Activated naive CD8-positive, alpha-beta T cell (primary cell): Measurements from ENCODE around the gene CXCR6.
A peak's percentile ranks its signal among the peaks of the same experiment; 100 is the strongest.

Experiments used
- H3K27ac Mint-ChIP-seq: one replicate; pipeline ENCODE4 v1.8.0; 2021; ENCODE audit warnings: mixed read lengths
- H3K27me3 Mint-ChIP-seq: one replicate; pipeline ENCODE4 v1.8.0; 2021; ENCODE audit warnings: mixed read lengths
- H3K36me3 Mint-ChIP-seq: one replicate; pipeline ENCODE4 v1.8.0; 2021; ENCODE audit warnings: mixed read lengths
- H3K4me1 Mint-ChIP-seq: one replicate; pipeline ENCODE4 v1.8.0; 2021; ENCODE audit warnings: low read depth, mixed read lengths
- H3K4me3 Mint-ChIP-seq: one replicate; pipeline ENCODE4 v1.8.0; 2021; ENCODE audit warnings: mild to moderate bottlenecking, mixed read lengths
- H3K9me3 Mint-ChIP-seq: one replicate; pipeline ENCODE4 v1.8.0; 2021; ENCODE audit warnings: low read depth, mixed read lengths

Gene CXCR6

DNA sequence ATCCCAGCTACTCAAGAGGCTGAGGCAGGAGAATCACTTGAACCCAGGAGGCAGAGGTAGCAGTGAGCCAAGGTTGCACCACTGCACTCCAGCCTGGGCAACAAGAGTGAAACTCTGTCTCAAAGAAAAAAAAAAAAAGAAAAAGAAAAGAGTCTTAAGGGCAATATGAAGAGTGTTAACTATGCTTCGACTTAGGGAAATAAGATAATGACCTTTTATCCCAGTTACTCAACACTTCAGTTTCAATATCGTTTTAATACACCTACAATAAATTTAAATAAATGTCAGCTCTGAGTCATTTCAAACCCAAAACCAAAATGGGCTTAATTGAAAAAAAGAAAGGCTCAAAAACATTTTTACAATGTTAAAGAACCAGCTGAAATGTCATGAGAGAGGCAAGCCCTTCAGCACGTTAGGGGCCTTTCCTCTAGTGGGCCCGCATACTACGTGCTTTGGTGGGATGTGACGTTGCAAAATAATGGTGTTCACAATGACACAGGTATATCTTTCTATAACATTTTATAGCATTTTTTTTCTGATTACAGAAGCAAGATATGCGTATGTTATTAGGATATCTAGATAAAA, 37.1 kb downstream of the CXCR6 start:
- Mint-ChIP-seq H3K4me1 (peaks cover 63% of the 10 kb centered on the region), H3K36me3 (peaks cover 34% of the 10 kb centered on the region), H3K27ac (peak overlapping the region; percentile 79), H3K4me3 (peak overlapping the region; percentile 75), H3K9me3 (no peaks in the 10 kb centered on the region), H3K27me3 (no peaks in the 10 kb centered on the region)

- H3K4me3 Mint-ChIP-seq, result peak overlapping the region; percentile 75
- H3K4me1 Mint-ChIP-seq, result peaks cover 58% of the 10 kb centered on the region
- no peaks in the 10 kb centered on the region for H3K27me3 Mint-ChIP-seq
- H3K27ac Mint-ChIP-seq, result peak overlapping the region; percentile 85
- H3K9me3 Mint-ChIP-seq, result no peaks in the 10 kb centered on the region
- peaks cover 31% of the 10 kb centered on the region for H3K36me3 Mint-ChIP-seq
Measured at GRCh38 chr3:45980819-45981218, 37.6 kb downstream of the CXCR6 start.

GRCh38 chr3:45981346-45982074, 38.2 kb downstream of the CXCR6 start:
- no peaks in the 10 kb centered on the region for H3K27me3 Mint-ChIP-seq
- H3K4me3 Mint-ChIP-seq, result peak overlapping the region; percentile 64
- H3K27ac Mint-ChIP-seq, result peak overlapping the region; percentile 85
- peaks cover 51% of the 10 kb centered on the region for H3K4me1 Mint-ChIP-seq
- H3K9me3 Mint-ChIP-seq, result no peaks in the 10 kb centered on the region
- H3K36me3 Mint-ChIP-seq, result peaks cover 31% of the 10 kb centered on the region

DNA sequence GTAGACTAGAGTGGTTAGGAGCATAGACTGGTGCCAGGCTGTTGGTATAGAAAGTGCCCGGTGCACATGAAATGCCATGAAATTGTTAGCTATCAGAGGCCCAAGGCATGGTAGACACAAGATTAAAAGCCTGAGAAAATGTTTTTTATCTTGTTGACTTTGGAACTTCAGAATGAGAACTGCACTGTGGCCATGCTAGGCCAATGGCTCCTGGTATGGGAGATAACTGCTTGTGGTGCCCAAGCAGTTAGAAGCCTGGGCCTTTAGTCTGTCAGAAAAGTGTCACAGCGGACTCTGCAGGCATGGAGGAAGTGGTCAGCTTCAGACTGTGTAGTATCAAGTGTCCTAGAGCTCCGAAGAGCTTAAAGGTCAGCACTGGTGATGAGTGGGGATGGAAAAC, 40.5 kb downstream of the CXCR6 start:
- no peak overlapping the region for H3K4me3 Mint-ChIP-seq
- H3K9me3 Mint-ChIP-seq, result no peaks in the 10 kb centered on the region
- no peaks in the 10 kb centered on the region for H3K27me3 Mint-ChIP-seq
- peaks cover 47% of the 10 kb centered on the region for H3K4me1 Mint-ChIP-seq
- no peak overlapping the region for H3K27ac Mint-ChIP-seq
- peaks cover 25% of the 10 kb centered on the region for H3K36me3 Mint-ChIP-seq

DNA sequence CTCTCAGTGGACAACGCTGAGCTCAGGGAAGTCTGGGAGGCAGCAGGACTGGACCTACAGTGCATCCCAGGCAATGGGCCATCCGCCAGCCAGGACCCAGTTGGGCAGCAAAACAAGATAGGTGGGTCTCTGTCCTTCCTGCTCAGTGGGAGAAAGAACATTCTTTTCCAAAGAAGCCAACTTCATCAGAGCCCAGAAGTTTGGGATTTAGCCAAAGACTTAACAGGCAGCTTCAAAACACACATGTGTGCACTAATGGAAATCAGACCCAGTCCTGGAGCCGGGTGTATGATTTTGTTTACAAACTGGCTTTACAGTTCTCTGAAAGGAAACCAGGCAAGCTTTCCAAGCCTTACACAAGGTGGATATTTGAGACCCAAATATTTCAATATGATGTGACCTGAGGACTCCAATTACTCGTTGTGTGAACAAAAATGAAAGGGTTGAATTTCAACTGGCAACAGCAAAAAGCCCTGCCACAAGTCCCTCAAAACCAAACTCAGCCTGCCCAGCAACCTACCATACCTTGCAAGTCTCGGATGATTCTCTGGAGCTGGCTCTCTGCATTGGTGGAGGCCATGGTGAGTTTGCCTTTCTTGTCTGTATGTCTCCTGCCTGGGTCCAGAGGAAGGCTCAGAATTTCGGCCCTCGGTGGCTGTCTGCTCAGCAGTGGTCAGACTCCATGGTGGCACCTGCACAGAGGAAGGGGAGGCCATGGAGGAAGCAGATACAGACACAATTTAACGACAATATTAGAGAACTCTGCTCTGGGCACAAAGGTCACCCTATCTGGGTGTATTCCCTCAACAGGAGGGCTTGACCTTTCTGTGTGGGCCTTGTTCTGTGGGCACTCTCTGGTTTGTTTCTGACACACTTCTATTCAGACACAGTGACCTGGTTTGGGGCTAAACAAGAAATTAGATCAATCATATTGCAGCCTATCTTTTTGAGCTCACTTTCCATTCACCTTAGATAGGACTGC, 41.4 kb downstream of the CXCR6 start:
- H3K27me3 Mint-ChIP-seq, result no peaks in the 10 kb centered on the region
- H3K36me3 Mint-ChIP-seq, result peaks cover 19% of the 10 kb centered on the region
- peaks cover 47% of the 10 kb centered on the region for H3K4me1 Mint-ChIP-seq
- peak overlapping the region; percentile 3 for H3K27ac Mint-ChIP-seq
- no peak overlapping the region for H3K4me3 Mint-ChIP-seq
- no peaks in the 10 kb centered on the region for H3K9me3 Mint-ChIP-seq

- peaks cover 45% of the 10 kb centered on the region for H3K4me1 Mint-ChIP-seq
Measured at GRCh38 chr3:45985532-45986302, 42.5 kb downstream of the CXCR6 start.

DNA sequence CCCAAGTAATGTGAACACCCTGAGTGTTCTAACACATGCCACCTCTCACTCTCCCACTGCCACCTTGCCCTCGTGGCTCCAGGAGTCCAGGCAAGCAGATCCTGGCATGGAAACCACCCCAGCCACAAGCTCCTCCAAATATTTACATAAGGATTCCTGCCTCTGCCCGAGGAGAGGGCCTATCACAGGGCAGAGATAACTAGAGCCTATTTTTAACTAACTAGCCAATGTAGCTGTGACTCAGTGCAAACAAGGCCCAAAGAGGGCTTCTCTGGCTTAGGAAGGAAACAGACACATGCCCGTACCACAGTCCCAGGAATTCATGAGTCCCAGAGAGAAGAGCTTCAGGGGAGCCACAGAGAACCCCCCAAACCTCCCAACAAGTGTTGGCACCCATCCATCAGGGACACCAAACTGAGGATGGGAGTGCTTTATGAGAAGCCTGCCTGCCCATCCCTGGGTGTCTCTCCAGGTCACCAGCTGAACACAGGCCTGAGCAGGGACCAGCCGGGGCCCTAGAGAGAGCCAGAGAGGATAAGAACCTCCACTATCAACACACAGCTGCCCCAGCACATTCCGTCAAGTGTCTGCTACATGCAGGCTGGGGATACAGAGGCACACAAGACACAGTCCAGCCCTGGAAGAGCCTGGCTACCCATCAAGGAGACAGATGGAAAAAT, 43.2 kb downstream of the CXCR6 start:
- Mint-ChIP-seq H3K9me3 (no peaks in the 10 kb centered on the region), H3K4me1 (peaks cover 41% of the 10 kb centered on the region), H3K4me3 (no peak overlapping the region), H3K27ac (peak overlapping the region; percentile 64), H3K27me3 (no peaks in the 10 kb centered on the region), H3K36me3 (peaks cover 19% of the 10 kb centered on the region)

More at GRCh38 chr3:45985532-45986302, 42.5 kb downstream of the CXCR6 start:
- no peaks in the 10 kb centered on the region for H3K9me3 Mint-ChIP-seq
- no peak overlapping the region for H3K4me3 Mint-ChIP-seq
- H3K27me3 Mint-ChIP-seq, result no peaks in the 10 kb centered on the region
- H3K27ac Mint-ChIP-seq, result no peak overlapping the region
- peaks cover 22% of the 10 kb centered on the region for H3K36me3 Mint-ChIP-seq

DNA sequence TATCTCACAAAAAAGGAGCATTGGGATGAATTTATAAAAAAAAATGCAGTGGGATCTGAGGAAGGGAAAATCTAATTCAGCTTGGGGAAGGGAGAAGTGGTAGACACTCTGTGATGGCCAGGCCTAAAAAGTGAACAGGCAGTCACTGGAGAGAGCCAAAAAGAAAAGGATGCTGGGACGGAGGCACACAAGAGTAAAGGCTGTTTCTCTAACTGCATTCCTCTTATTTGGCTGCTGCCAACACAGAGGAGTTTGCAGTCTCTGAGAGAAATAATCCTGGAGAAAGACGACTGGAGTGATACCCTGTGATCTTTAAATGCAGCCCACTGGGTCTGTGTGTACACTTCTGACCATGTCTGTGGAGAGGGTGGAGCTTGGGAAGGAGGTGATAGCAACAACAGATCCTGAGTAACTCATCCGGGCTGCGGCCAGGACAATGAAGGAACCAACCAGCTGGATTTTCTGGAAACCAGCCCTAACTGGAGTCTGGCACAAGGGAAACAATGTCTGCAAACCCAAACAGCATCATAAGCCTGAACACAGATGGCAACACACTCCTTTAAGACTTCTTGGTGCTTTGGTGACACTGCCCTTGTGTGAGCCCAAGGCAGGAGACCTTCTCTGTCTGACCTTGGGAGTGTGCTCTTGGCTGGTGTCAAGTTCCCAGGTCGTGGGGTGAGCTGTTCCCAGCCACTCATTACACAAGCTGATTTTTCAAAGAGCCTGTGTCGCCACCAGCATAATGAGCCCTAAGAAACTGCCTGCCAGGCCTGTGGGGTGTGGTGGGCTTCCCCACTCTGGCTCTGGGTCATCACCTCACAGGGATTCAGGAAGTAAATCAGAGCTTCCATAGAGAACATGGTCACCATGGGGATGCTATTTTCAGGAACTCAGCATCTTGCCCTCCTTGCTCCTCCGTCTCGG, 44.4 kb downstream of the CXCR6 start:
- Mint-ChIP-seq H3K4me1 (peaks cover 48% of the 10 kb centered on the region), H3K36me3 (peaks cover 17% of the 10 kb centered on the region), H3K27ac (peak overlapping the region; percentile 70)

DNA sequence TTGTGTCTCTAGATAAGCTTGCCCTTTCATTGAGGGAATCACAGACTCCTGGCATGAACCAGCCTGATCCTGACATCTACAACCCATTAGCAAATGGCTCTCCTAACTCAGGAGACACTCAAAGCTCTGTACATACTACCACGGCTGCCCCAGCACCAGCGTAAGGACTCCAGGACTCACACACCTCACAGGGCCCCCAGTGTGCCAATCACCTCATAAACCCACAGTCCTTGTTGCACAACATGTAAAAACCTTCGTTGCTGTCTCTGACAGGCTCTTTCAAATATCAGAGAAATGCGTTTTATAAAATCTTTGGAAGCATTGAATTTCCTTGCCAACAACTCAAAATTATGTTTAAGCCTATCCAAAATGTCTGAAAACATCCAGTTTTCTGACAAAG, 45.1 kb downstream of the CXCR6 start:
- Mint-ChIP-seq H3K27me3 (no peaks in the 10 kb centered on the region), H3K9me3 (no peaks in the 10 kb centered on the region), H3K27ac (peak overlapping the region; percentile 61), H3K36me3 (peaks cover 16% of the 10 kb centered on the region), H3K4me3 (no peak overlapping the region), H3K4me1 (peaks cover 55% of the 10 kb centered on the region)

More for the DNA sequence above, 44.4 kb downstream of the CXCR6 start:
- Mint-ChIP-seq H3K9me3 (no peaks in the 10 kb centered on the region), H3K4me3 (no peak overlapping the region), H3K27me3 (no peaks in the 10 kb centered on the region)

GRCh38 chr3:45988804-45989203, 45.5 kb downstream of the CXCR6 start:
- Mint-ChIP-seq H3K27ac (no peak overlapping the region), H3K4me3 (no peak overlapping the region), H3K27me3 (no peaks in the 10 kb centered on the region), H3K9me3 (no peaks in the 10 kb centered on the region), H3K36me3 (peaks cover 14% of the 10 kb centered on the region), H3K4me1 (peaks cover 60% of the 10 kb centered on the region)

- Mint-ChIP-seq H3K9me3 (no peaks in the 10 kb centered on the region), H3K4me1 (peaks cover 65% of the 10 kb centered on the region), H3K27me3 (no peaks in the 10 kb centered on the region), H3K27ac (peak overlapping the region; percentile 73), H3K36me3 (peaks cover 14% of the 10 kb centered on the region), H3K4me3 (no peak overlapping the region)
Measured at GRCh38 chr3:45990181-45990580, 46.9 kb downstream of the CXCR6 start.

DNA sequence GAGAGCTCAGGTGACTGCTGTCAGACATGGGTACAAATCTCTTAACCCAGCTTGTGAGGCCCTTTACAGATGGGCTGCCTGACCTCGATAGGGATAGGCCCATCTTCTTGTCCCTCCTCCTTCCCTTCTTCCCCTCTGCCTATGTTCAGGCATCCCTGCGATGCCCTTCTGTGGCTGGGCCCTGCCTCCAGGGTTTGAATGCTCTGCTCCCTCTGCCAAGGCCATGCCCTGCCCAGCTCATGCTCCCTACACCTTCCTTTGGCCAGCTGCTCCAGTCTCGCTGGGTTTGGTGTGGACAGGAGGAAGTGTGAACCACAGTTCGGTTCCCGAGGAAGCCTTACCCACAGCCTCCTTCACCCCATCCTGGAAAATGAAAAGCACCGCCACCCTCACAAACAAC, 48.1 kb downstream of the CXCR6 start:
- Mint-ChIP-seq H3K27me3 (no peaks in the 10 kb centered on the region), H3K9me3 (no peaks in the 10 kb centered on the region), H3K4me1 (peaks cover 71% of the 10 kb centered on the region), H3K4me3 (peak overlapping the region; percentile 13), H3K36me3 (peaks cover 14% of the 10 kb centered on the region), H3K27ac (peak overlapping the region; percentile 10)

- H3K36me3 Mint-ChIP-seq, result peaks cover 14% of the 10 kb centered on the region
- H3K9me3 Mint-ChIP-seq, result no peaks in the 10 kb centered on the region
- H3K4me1 Mint-ChIP-seq, result peaks cover 68% of the 10 kb centered on the region
- no peak overlapping the region for H3K27ac Mint-ChIP-seq
- H3K4me3 Mint-ChIP-seq, result no peak overlapping the region
- no peaks in the 10 kb centered on the region for H3K27me3 Mint-ChIP-seq
Measured at GRCh38 chr3:45992133-45992729, 49.0 kb downstream of the CXCR6 start.
